Thymus (tissue), 11 donors: ENCODE measurements around the gene GORASP1. TPM values are rescaled to one million over a fixed set of nuclear protein-coding genes. Genes with fewer than 3 reads are reported as not detected.

Experiments used
- DNase-seq, 9 donors: peaks; one replicate each; pipeline ENCODE4 v3.0.0-alpha.2; 2013; ENCODE audit warnings: low spot score in 9 of 9, low read depth in 6 of 9, missing footprints in 1 of 9
- H3K27ac ChIP-seq, 2 donors: one replicate each; pipeline ENCODE4 v1.5.1; 2013; ENCODE audit warnings: control low read depth in 1 of 2, low read depth in 1 of 2, low read length in 1 of 2, mild to moderate bottlenecking in 1 of 2, moderate library complexity in 1 of 2
- H3K27me3 ChIP-seq, 2 donors: one replicate each; pipeline ENCODE4 v1.5.1; 2013; ENCODE audit warnings: low read length in 1 of 2; ENCODE audit not compliant: control insufficient read depth in 2 of 2, insufficient read depth in 1 of 2
- H3K36me3 ChIP-seq, 2 donors: one replicate each; pipeline ENCODE4 v1.5.1; 2013; ENCODE audit warnings: low read length in 1 of 2, mild to moderate bottlenecking in 1 of 2, moderate library complexity in 1 of 2; ENCODE audit not compliant: control insufficient read depth in 2 of 2, insufficient read depth in 2 of 2
- H3K4me1 ChIP-seq, 2 donors: one replicate each; pipeline ENCODE4 v1.5.1; 2013; ENCODE audit warnings: low read length in 2 of 2; ENCODE audit not compliant: control insufficient read depth in 2 of 2, insufficient read depth in 2 of 2
- H3K4me3 ChIP-seq, 2 donors: one replicate each; pipeline ENCODE4 v1.5.1; 2013; ENCODE audit warnings: low read length in 2 of 2, control low read depth in 1 of 2, mild to moderate bottlenecking in 1 of 2
- H3K9me3 ChIP-seq, 2 donors: one replicate each; pipeline ENCODE4 v1.5.1; 2013; ENCODE audit warnings: low read length in 1 of 2, mild to moderate bottlenecking in 1 of 2; ENCODE audit not compliant: control insufficient read depth in 2 of 2, insufficient read depth in 1 of 2
- WGBS: extraction: QIAGEN DNeasy Blood & Tissue Kit; methylation state at CpG from one replicate; pipeline ENCODE4 v1.1.7; 2013; 5-methylcytosine and 5-hydroxymethylcytosine counted together
- polyA plus RNA-seq: library from polyadenylated mRNA; stranded (reverse); fragments of 200-250 nt; gene quantifications from one replicate; pipeline ENCODE4 v1.2.3, GENCODE V29; 2013
- total RNA-seq: library from RNA; stranded (reverse); fragments of 120-200 nt; gene quantifications from one replicate; pipeline ENCODE4 v1.2.4, GENCODE V29; 2013
- donor health status: healthy.

Gene GORASP1
- total and polyA plus RNA-seq, 2 donors = 19.7 to 26.2 TPM

GRCh38 chr3:39143051-39143885 is 35.8 kb upstream of the GORASP1 start:
- Histone ChIP-seq H3K9me3 (no peaks in the 10 kb centered on the region), H3K4me3 (no peak overlapping the region), H3K27ac (no peak overlapping the region), H3K36me3 (peaks cover 49 to 59% of the 10 kb centered on the region in 2 donors), H3K27me3 (no peaks in the 10 kb centered on the region), H3K4me1 (peaks cover 17 to 48% of the 10 kb centered on the region in 2 donors)
- WGBS = 85% methylated on average over 14 of the region's 14 CpGs
- no peak for DNase-seq

- WGBS = 88% methylated on average over 5 of the region's 5 CpGs
- no peaks in the 10 kb centered on the region for H3K27me3 ChIP-seq
- no peaks in the 10 kb centered on the region for H3K9me3 ChIP-seq
- no peak for DNase-seq
- H3K4me3 ChIP-seq = no peak overlapping the region
- H3K27ac ChIP-seq = no peak overlapping the region
- peaks cover 52 to 59% of the 10 kb centered on the region in 2 donors for H3K36me3 ChIP-seq
- H3K4me1 ChIP-seq = peaks cover 13 to 38% of the 10 kb centered on the region in 2 donors
Observed at GRCh38 chr3:39142067-39142466, 34.6 kb upstream of the GORASP1 start.

- H3K4me3 ChIP-seq = no peak overlapping the region
- no peaks in the 10 kb centered on the region for H3K9me3 ChIP-seq
- 90% methylated on average over 4 of the region's 4 CpGs for WGBS
- peaks cover 9 to 31% of the 10 kb centered on the region in 2 donors for H3K4me1 ChIP-seq
- peaks cover 50 to 57% of the 10 kb centered on the region in 2 donors for H3K36me3 ChIP-seq
- no peaks in the 10 kb centered on the region for H3K27me3 ChIP-seq
- H3K27ac ChIP-seq = peak overlapping the region; percentile 26 to 61
- DNase-seq = no peak
Observed at GRCh38 chr3:39141171-39141995, 34.0 kb upstream of the GORASP1 start.

GRCh38 chr3:39140341-39140971 is 33.0 kb upstream of the GORASP1 start:
- Histone ChIP-seq H3K4me1 (peaks cover 4 to 24% of the 10 kb centered on the region in 2 donors), H3K36me3 (peaks cover 44 to 48% of the 10 kb centered on the region in 2 donors), H3K27ac (no peak overlapping the region), H3K27me3 (no peaks in the 10 kb centered on the region), H3K4me3 (no peak overlapping the region), H3K9me3 (no peaks in the 10 kb centered on the region)
- DNase-seq = no peak
- 98% methylated on average over 2 of the region's 2 CpGs for WGBS

GRCh38 chr3:39139442-39139841 is 32.0 kb upstream of the GORASP1 start:
- Histone ChIP-seq H3K4me1 (peaks cover 4 to 21% of the 10 kb centered on the region in 2 donors), H3K4me3 (no peak overlapping the region), H3K9me3 (peaks cover 0 to under 1% of the 10 kb centered on the region in 2 donors), H3K36me3 (peaks cover 35 to 38% of the 10 kb centered on the region in 2 donors), H3K27me3 (no peaks in the 10 kb centered on the region), H3K27ac (no peak overlapping the region)
- DNase-seq = no peak
- 92% methylated on average over 2 of the region's 2 CpGs for WGBS

- Histone ChIP-seq H3K27ac (no peak overlapping the region), H3K27me3 (no peaks in the 10 kb centered on the region), H3K36me3 (peaks cover 30 to 33% of the 10 kb centered on the region in 2 donors), H3K4me3 (no peak overlapping the region), H3K9me3 (peaks cover 0 to 5% of the 10 kb centered on the region in 2 donors), H3K4me1 (peaks cover 4 to 24% of the 10 kb centered on the region in 2 donors)
- no peak for DNase-seq
- WGBS = 94% methylated on average over 7 of the region's 7 CpGs
Observed at GRCh38 chr3:39138804-39139415, 31.5 kb upstream of the GORASP1 start.

GRCh38 chr3:39137991-39138803 is 30.8 kb upstream of the GORASP1 start:
- Histone ChIP-seq H3K27ac (no peak overlapping the region), H3K9me3 (peaks cover 0 to 5% of the 10 kb centered on the region in 2 donors), H3K4me3 (no peak overlapping the region), H3K4me1 (peaks cover 4 to 22% of the 10 kb centered on the region in 2 donors), H3K36me3 (peaks cover 23 to 26% of the 10 kb centered on the region in 2 donors), H3K27me3 (no peaks in the 10 kb centered on the region)
- WGBS = 99% methylated on average over 10 of the region's 10 CpGs
- DNase-seq = no peak

- WGBS = 98% methylated on average over 18 of the region's 18 CpGs
Observed at GRCh38 chr3:39137435-39137936, 30.1 kb upstream of the GORASP1 start.

More at GRCh38 chr3:39137435-39137936, 30.1 kb upstream of the GORASP1 start:
- peaks cover 16 to 19% of the 10 kb centered on the region in 2 donors for H3K36me3 ChIP-seq
- DNase-seq = no peak
- no peak overlapping the region for H3K27ac ChIP-seq
- peaks cover 4 to 16% of the 10 kb centered on the region in 2 donors for H3K4me1 ChIP-seq
- H3K27me3 ChIP-seq = no peaks in the 10 kb centered on the region
- no peak overlapping the region for H3K4me3 ChIP-seq
- H3K9me3 ChIP-seq = peaks cover 0 to 5% of the 10 kb centered on the region in 2 donors
